ENCODE measurements around the gene UBA7. TPM values are rescaled to one million over a fixed set of nuclear protein-coding genes. Genes with fewer than 3 reads are reported as not detected.

The UBA7 gene
- total and polyA plus RNA-seq, 2 of the 13 experiments (the other 11 are each of a cell fraction or from before 2014, with no cell fraction given): 9.5 to 16.5 TPM

GRCh38 chr3:49856181-49857005, 42.6 kb upstream of the UBA7 start, which contains the start of gene TRAIP (continued):
- TF ChIP-seq ARID4A (CRISPR knock-in tag; IDR thresholded peaks at IDR 0.05; ENCODE audit: borderline replicate concordance): peak; percentile 99
- no peak; the same call in 1 of the 2 replicates for TF ChIP-seq ZSCAN5A (CRISPR knock-in tag; IDR thresholded peaks at IDR 0.05; ENCODE audit: borderline replicate concordance)
- no peak for TF ChIP-seq ZNF431 (CRISPR knock-in tag; IDR thresholded peaks at IDR 0.05; ENCODE audit: borderline replicate concordance, low read depth)
- TF ChIP-seq PPARG (CRISPR knock-in tag; conservative IDR thresholded peaks at IDR 0.05): no peak; the same call in 1 of the 2 replicates
- no peak for TF ChIP-seq ZNF615 (CRISPR knock-in tag; IDR thresholded peaks at IDR 0.05; ENCODE audit: borderline replicate concordance)
- no peak for TF ChIP-seq CENPX (CRISPR knock-in tag; IDR thresholded peaks at IDR 0.05)
- no peak for TF ChIP-seq ZNF841 (CRISPR knock-in tag; IDR thresholded peaks at IDR 0.05; ENCODE audit: borderline replicate concordance)
- no peak; the same call in 1 of the 2 replicates for TF ChIP-seq ZNF567 (CRISPR knock-in tag; IDR thresholded peaks at IDR 0.05; ENCODE audit: borderline replicate concordance)
- TF ChIP-seq HOMEZ (CRISPR knock-in tag; IDR thresholded peaks at IDR 0.05; ENCODE audit: low read depth): 0 out of 2 replicates have a peak, but pooled peaks have one; percentile 17
- TF ChIP-seq ZNF124 (CRISPR knock-in tag; IDR thresholded peaks at IDR 0.05): no peak
- no peak for TF ChIP-seq NBN (conservative IDR thresholded peaks at IDR 0.05)
- no peak for TF ChIP-seq ZNF775 (CRISPR knock-in tag; IDR thresholded peaks at IDR 0.05; ENCODE audit: borderline replicate concordance)
- TF ChIP-seq ZNF496 (CRISPR knock-in tag; IDR thresholded peaks at IDR 0.05; ENCODE audit: insufficient replicate concordance): no peak
- no peak for TF ChIP-seq ZC3H4 (CRISPR knock-in tag; IDR thresholded peaks at IDR 0.05; ENCODE audit: borderline replicate concordance)
- TF ChIP-seq ZNF317 (CRISPR knock-in tag; IDR thresholded peaks at IDR 0.05): peak; percentile 62; the same call in 1 of the 2 replicates

Data from HepG2 (cell line).